GM21576 (cell line): Measurements from ENCODE around the gene SCUBE3.

Experiments used
- ATAC-seq: cut with Tn5 transposase; IDR thresholded peaks from one replicate; pipeline ENCODE4 v1.9.1; 2021; ENCODE audit warnings: mild to moderate bottlenecking, moderate library complexity; ENCODE audit not compliant: unreplicated experiment

The SCUBE3 gene

GRCh38 chr6:35264550-35265274 lies 51.0 kb downstream of the SCUBE3 start:
- no peak for ATAC-seq

GRCh38 chr6:35265523-35265922 lies 51.8 kb downstream of the SCUBE3 start:
- no peak for ATAC-seq

- no peak for ATAC-seq
Measured at GRCh38 chr6:35267446-35267845, 53.7 kb downstream of the SCUBE3 start.

DNA sequence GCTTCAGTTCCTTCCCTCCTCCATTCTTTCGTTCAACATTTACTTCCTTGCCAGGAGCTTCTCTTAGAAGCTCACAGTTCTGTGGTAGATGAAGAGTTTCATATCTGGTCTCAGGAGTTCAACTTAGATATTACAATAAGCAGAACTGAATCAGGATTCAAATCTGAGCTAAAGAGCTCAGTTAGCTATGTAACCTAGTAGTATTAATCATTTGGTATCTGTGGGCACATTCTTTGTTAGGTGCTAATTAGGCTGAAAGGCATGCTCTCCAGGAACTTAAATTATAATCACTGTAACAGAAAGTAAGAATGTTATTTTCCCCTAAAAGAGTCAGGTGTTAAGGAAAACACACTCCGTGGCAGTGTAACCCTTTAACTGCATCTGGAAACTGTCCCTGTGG lies 54.1 kb downstream of the SCUBE3 start:
- no peak for ATAC-seq

DNA sequence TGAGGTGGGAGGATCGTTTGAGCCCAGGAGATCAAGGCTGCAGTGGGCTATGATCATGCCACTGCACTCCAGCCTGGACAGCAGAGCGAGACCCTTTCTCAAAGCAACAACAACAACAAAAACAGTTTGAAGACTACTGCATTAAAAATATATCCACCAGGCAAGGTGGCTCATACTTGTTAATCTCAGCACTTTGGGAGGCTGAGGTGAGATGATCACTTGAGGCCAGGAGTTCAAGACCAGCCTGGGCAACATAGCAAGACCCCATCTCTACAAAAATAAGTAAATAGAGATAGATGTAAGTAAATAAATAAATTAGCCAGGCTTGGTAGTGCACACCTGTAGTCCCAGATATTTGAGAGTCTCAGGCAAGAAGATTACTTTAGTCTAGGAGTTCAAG lies 58.2 kb downstream of the SCUBE3 start:
- ATAC-seq: no peak

- ATAC-seq: no peak
Measured at GRCh38 chr6:35273822-35274559, 60.2 kb downstream of the SCUBE3 start.

DNA sequence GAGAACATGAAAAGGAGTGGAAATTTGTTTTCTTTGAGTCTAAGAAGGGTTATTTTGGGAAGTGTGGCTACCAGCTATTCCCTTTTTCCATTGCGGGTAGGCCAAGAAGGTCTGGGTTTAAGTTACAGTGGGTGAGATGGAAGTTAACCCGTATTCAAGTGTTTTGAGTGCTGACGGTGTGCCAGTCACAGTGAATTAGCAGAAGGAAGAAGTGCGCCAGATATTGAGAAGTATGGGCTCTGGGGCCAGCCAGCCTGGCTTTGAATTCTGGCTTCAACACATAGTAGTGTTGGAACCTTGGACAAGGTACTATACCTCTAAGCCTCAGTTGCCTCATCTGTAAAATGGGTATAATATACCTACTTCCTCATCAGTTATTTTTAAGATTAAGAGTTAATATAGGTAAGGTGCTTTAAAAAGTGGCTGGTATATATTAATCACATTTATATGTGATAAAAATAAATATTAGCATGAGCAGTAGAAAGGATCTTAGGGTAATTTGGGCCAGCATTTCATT lies 62.0 kb downstream of the SCUBE3 start:
- ATAC-seq: no peak

DNA sequence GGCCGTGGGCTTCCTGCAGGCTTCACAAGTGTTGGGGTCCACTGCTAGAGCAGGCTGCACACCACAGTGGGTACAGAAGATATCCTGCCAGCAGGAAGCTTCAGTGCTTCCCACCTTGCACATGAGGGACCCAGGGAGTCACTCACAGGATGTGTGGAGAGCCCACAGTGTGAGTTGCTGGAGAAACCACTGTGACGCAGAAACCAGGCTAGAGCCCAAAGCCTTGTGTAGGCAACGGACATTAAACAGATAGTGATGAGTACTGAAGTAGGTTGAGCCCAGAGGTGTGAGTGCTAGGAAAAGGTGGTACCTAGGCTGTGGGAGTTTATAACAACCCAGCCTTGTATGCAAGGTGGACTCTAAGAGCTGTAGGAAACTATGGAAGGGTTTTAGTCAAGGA lies 65.0 kb downstream of the SCUBE3 start:
- ATAC-seq: no peak

DNA sequence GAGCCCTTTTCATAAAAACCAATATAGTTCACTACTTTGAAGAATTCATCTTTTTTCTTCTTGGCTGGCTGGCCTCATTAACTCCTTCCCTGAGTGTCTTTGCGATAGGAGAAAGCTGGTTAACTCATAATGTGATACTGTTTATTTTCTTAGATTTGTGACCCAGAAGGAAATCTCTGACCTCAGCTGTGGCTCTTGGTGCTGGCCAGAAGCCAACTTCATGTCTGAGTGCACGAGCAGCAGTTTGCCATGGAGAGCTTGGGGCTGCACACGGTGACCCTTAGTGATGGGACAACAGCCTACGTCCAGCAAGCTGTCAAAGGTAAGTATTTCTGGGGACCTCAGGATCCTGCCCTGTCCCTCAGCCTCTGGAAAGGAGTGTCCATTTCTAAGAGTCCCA lies 67.1 kb downstream of the SCUBE3 start:
- ATAC-seq: no peak

GRCh38 chr6:35282472-35282871 lies 68.7 kb downstream of the SCUBE3 start:
- no peak for ATAC-seq

DNA sequence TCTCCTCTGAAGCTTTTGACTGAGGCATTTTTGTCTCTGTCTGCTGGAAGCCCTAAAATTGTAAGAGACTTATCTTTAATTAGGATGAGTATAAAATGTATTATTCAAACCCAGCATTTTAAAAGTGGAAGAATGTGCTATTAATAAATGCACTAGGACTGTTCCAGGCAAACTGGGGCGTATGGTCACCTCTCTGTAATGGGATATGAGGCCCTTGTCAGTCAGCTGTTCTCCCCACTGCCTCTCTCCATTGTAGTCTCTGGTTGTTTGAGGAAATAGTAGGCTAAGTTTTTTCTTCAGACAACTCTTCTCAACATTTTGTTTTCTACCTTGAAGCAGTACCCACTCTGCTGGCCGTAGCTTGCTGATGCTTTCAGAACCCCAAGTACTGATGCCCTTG lies 69.6 kb downstream of the SCUBE3 start:
- ATAC-seq: no peak

DNA sequence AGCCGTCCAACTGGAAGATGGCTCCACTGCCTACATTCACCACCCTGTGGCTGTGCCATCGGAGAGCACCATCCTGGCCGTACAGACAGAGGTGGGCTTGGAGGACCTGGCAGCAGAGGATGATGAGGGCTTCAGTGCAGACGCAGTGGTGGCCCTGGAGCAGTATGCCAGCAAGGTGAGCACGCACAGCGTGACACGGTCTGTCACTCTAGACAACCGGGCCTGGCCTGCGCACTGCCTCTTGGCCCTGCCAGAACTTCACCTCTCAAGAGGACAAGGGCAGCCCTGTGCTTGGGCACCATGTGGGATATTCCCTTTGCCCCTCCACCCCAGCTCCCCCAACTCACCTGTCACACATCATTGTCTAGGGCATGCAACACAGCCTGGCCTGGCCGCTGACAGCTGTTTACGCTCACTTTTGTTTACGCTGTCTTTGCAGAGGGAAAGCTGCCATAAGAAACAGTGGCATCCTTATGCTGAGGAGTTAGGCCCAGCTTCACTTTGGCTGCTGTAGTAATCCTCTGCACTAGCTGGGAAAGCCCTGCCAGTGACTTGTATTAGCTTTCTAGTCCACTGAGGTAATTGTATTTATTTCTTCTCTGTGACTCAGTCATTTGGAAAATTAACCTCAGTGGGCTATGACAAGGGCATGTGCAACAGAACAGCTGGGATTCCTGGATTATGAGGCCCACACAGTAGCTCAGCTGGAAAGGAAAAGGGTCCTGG lies 74.1 kb downstream of the SCUBE3 start:
- ATAC-seq: no peak

GRCh38 chr6:35288834-35289233 lies 75.1 kb downstream of the SCUBE3 start:
- no peak for ATAC-seq

DNA sequence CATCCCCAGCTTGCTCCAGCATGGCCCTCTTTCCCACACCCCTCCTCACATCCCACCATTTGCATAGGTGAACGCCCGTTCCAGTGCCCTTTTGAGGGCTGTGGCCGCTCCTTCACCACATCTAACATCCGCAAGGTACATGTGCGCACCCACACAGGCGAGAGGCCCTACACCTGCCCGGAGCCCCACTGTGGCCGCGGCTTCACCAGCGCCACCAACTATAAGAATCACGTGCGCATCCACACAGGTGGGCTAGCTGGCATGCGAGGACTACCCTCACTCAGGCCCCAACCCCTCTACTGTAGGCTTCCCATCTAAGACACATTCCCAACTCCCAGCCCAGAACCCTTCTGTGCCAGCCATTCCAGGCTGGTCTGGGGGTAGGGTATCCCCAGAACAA lies 77.7 kb downstream of the SCUBE3 start:
- ATAC-seq: no peak

DNA sequence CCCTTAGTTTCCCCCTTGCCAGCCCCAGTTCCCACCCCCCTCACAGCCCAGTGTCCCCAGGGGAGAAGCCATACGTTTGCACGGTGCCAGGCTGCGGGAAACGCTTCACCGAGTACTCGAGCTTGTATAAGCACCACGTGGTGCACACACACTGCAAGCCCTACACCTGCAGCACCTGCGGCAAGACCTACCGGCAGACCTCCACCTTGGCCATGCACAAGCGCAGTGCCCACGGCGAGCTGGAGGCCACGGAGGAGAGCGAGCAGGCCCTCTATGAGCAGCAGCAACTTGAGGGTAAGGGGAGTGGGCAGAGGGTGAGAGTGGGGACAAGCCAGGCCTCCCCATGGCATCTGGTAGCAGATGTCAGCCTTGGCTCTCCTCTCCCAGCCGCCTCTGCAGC lies 78.7 kb downstream of the SCUBE3 start:
- no peak for ATAC-seq

DNA sequence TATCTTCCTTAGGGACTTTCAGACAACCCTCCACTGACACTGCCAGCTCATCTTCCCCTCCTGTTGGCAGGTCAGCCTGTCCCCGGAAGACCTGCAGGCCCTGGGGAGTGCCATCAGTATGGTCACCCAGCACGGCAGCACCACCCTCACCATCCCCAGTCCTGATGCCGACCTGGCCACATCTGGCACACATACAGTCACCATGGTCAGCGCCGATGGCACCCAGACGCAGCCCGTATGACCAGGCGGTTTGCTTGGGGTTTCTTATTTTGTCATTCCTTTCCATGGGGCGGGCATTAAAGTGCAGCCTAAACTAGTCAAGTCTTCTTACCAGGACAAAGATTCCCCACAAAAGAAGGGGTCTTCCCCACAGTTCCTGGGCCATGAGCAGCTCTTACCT lies 79.9 kb downstream of the SCUBE3 start:
- no peak for ATAC-seq

- ATAC-seq: no peak
Measured at GRCh38 chr6:35294308-35294945, 80.7 kb downstream of the SCUBE3 start.

GRCh38 chr6:35295036-35295435 lies 81.3 kb downstream of the SCUBE3 start:
- ATAC-seq: no peak

DNA sequence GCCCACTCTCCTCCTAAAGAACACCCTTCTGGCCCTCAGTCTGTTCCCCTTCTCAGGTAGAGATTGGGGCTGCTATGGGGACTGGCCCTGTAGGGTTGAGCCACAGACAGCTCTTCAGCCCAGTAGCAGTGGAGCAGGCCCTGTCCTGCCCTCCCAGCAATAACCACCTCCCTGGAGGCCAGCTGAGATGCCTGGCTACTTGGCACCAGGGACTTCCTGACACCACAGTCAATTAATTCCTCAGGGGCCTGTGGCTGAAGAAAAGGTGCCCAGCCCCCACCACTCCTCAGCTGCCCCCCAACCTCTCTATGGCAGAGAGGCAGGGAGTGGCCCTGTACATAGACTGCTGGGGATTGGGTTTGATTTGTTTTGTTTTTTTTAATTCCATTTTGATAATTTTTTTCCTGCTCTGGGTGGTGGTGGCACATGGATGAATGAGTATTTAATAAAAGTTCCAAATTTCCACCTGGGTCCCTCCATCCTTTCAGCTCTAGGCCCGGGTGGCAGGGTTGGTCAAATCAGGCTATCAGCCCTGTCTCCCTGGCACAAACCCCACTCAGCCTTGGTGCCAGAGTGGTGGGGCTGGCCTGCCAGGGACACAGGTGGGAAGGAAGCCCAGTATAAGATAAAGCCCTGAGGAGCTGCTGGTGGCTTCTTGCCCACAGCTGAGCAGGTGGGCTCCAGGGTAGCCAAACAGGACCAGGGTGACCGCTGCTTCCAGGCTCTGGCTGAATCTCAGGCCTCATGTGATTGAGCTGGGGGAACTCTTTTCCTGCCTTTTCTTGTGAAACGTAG lies 82.0 kb downstream of the SCUBE3 start:
- ATAC-seq: no peak

- no peak for ATAC-seq
Measured at GRCh38 chr6:35296931-35297600, 83.3 kb downstream of the SCUBE3 start.
